Liver (tissue), 2 donors: ENCODE data around the gene HTD2.

Experiments used
- HNF4A ChIP-seq, 2 donors: conservative IDR thresholded peaks; 2 replicates each; pipeline ENCODE4 v1.6.1; 2016; ENCODE audit warnings: antibody characterized with exemption in 2 of 2, mild to moderate bottlenecking in 2 of 2
- RXRA ChIP-seq, 2 donors: IDR thresholded peaks; 2 replicates each; pipeline ENCODE4 v1.6.1; 2017 to 2018; ENCODE audit warnings: antibody characterized with exemption in 2 of 2, mild to moderate bottlenecking in 1 of 2
- donor health status: healthy.

GRCh38 chr3:58366699-58367098, 60.4 kb downstream of the HTD2 start:
- TF ChIP-seq RXRA (IDR thresholded peaks at IDR 0.05) = no peak
- TF ChIP-seq HNF4A (conservative IDR thresholded peaks at IDR 0.05) = no peak
